ENCODE results near the gene EML6.

Gene EML6

GRCh38 chr2:54738281-54738680 lies 14.8 kb downstream of the EML6 start:
- DNase-seq = no peak
- in situ Hi-C loops (cut with HindIII; ENCODE audit: low pct_ligation_motif_present, low pct_unique_long_range_greater_than_20kb, low sequenced_read_pairs) = no loop called here

- no peak for DNase-seq
- in situ Hi-C loops (cut with HindIII; ENCODE audit: low pct_ligation_motif_present, low pct_unique_long_range_greater_than_20kb, low sequenced_read_pairs) = no loop called here
Observed at GRCh38 chr2:54740333-54740732, 16.9 kb downstream of the EML6 start.

GRCh38 chr2:54741250-54741649 lies 17.8 kb downstream of the EML6 start:
- in situ Hi-C loops (cut with HindIII; ENCODE audit: low pct_ligation_motif_present, low pct_unique_long_range_greater_than_20kb, low sequenced_read_pairs) = no loop called here

GRCh38 chr2:54750040-54750439 lies 26.6 kb downstream of the EML6 start:
- in situ Hi-C loops (cut with HindIII; ENCODE audit: low pct_ligation_motif_present, low pct_unique_long_range_greater_than_20kb, low sequenced_read_pairs) = no loop called here
- no peak for DNase-seq

More at GRCh38 chr2:54741250-54741649, 17.8 kb downstream of the EML6 start:
- no peak for DNase-seq

- in situ Hi-C loops (cut with HindIII; ENCODE audit: low pct_ligation_motif_present, low pct_unique_long_range_greater_than_20kb, low sequenced_read_pairs) = no loop called here
Observed at GRCh38 chr2:54752439-54752838, 29.0 kb downstream of the EML6 start.

GRCh38 chr2:54755641-54756326 lies 32.3 kb downstream of the EML6 start:
- peak; percentile 28 for DNase-seq
- in situ Hi-C loops (cut with HindIII; ENCODE audit: low pct_ligation_motif_present, low pct_unique_long_range_greater_than_20kb, low sequenced_read_pairs) = no loop called here

More at GRCh38 chr2:54752439-54752838, 29.0 kb downstream of the EML6 start:
- no peak for DNase-seq

GRCh38 chr2:54757500-54757899 lies 34.0 kb downstream of the EML6 start:
- in situ Hi-C loops (cut with HindIII; ENCODE audit: low pct_ligation_motif_present, low pct_unique_long_range_greater_than_20kb, low sequenced_read_pairs) = no loop called here
- no peak for DNase-seq

GRCh38 chr2:54758951-54759350 lies 35.5 kb downstream of the EML6 start:
- in situ Hi-C loops (cut with HindIII; ENCODE audit: low pct_ligation_motif_present, low pct_unique_long_range_greater_than_20kb, low sequenced_read_pairs) = no loop called here
- no peak for DNase-seq

- in situ Hi-C loops (cut with HindIII; ENCODE audit: low pct_ligation_motif_present, low pct_unique_long_range_greater_than_20kb, low sequenced_read_pairs) = no loop called here
- no peak for DNase-seq
Observed at GRCh38 chr2:54760310-54760709, 36.8 kb downstream of the EML6 start.

- in situ Hi-C loops (cut with HindIII; ENCODE audit: low pct_ligation_motif_present, low pct_unique_long_range_greater_than_20kb, low sequenced_read_pairs) = no loop called here
- peak; percentile 18 for DNase-seq
Observed at GRCh38 chr2:54763636-54764291, 40.3 kb downstream of the EML6 start.

GRCh38 chr2:54767921-54768320 lies 44.5 kb downstream of the EML6 start:
- no peak for DNase-seq
- in situ Hi-C loops (cut with HindIII; ENCODE audit: low pct_ligation_motif_present, low pct_unique_long_range_greater_than_20kb, low sequenced_read_pairs) = no loop called here

- in situ Hi-C loops (cut with HindIII; ENCODE audit: low pct_ligation_motif_present, low pct_unique_long_range_greater_than_20kb, low sequenced_read_pairs) = no loop called here
- DNase-seq = no peak
Observed at GRCh38 chr2:54768772-54769428, 45.4 kb downstream of the EML6 start.

GRCh38 chr2:54770211-54770610 lies 46.7 kb downstream of the EML6 start:
- in situ Hi-C loops (cut with HindIII; ENCODE audit: low pct_ligation_motif_present, low pct_unique_long_range_greater_than_20kb, low sequenced_read_pairs) = no loop called here
- no peak for DNase-seq

GRCh38 chr2:54770676-54771075 lies 47.2 kb downstream of the EML6 start:
- DNase-seq = no peak
- in situ Hi-C loops (cut with HindIII; ENCODE audit: low pct_ligation_motif_present, low pct_unique_long_range_greater_than_20kb, low sequenced_read_pairs) = no loop called here

- in situ Hi-C loops (cut with HindIII; ENCODE audit: low pct_ligation_motif_present, low pct_unique_long_range_greater_than_20kb, low sequenced_read_pairs) = no loop called here
- DNase-seq = no peak
Observed at GRCh38 chr2:54771166-54771885, 47.9 kb downstream of the EML6 start.

- DNase-seq = peak; percentile 54
- in situ Hi-C loops (cut with HindIII; ENCODE audit: low pct_ligation_motif_present, low pct_unique_long_range_greater_than_20kb, low sequenced_read_pairs) = no loop called here
Observed at GRCh38 chr2:54772110-54772509, 48.6 kb downstream of the EML6 start.

GRCh38 chr2:54772531-54772930 lies 49.1 kb downstream of the EML6 start:
- DNase-seq = no peak
- in situ Hi-C loops (cut with HindIII; ENCODE audit: low pct_ligation_motif_present, low pct_unique_long_range_greater_than_20kb, low sequenced_read_pairs) = no loop called here

GRCh38 chr2:54773233-54773632 lies 49.8 kb downstream of the EML6 start:
- no peak for DNase-seq
- in situ Hi-C loops (cut with HindIII; ENCODE audit: low pct_ligation_motif_present, low pct_unique_long_range_greater_than_20kb, low sequenced_read_pairs) = no loop called here

GRCh38 chr2:54773838-54774237 lies 50.4 kb downstream of the EML6 start:
- DNase-seq = peak; percentile 19
- in situ Hi-C loops (cut with HindIII; ENCODE audit: low pct_ligation_motif_present, low pct_unique_long_range_greater_than_20kb, low sequenced_read_pairs) = no loop called here
